ENCODE results near the gene COX20. TPM values are rescaled to one million over a fixed set of nuclear protein-coding genes. Genes with fewer than 3 reads are reported as not detected.

Gene COX20
- total and polyA plus RNA-seq, 2 donors (not counting 3 experiments of a cell fraction or from before 2014, with no cell fraction given) = 17.1 to 30.2 TPM

- DNase-seq (ENCODE audit: low read depth, low spot score) (no peak), FAIRE-seq (no peak)
- Histone ChIP-seq H3K36me3 (ENCODE audit: control insufficient read depth in 2 of 2, extremely low read depth in 1 of 2, insufficient read depth in 2 of 2, low read length in 2 of 2) (peaks cover 4 to 25% of the 10 kb centered on the region in 2 experiments), H3K9me3 (replicated peaks; ENCODE audit: control insufficient read depth, insufficient read depth, low read length) (no peaks in the 10 kb centered on the region), H3K9ac (replicated peaks; ENCODE audit: extremely low read depth, insufficient read depth, low read length) (peak overlapping the region; percentile 98), H3K4me1 (ENCODE audit: control insufficient read depth, extremely low read depth, insufficient read depth, low read length) (peaks cover 30% of the 10 kb centered on the region), H3K4me3 (replicated peaks in 1 of 3; ENCODE audit: insufficient read depth in 1 of 3, low read depth in 1 of 3, low read length in 3 of 3) (peak overlapping the region; percentile 87 to 96 (median 94)), H4K20me1 (replicated peaks; ENCODE audit: control insufficient read depth, extremely low read depth, insufficient read depth, low read length) (peaks cover 19% of the 10 kb centered on the region), H3K27me3 (ENCODE audit: control insufficient read depth in 2 of 2, insufficient read depth in 2 of 2, low read length in 2 of 2) (no peaks in the 10 kb centered on the region), H3K9me1 (replicated peaks; ENCODE audit: control insufficient read depth, extremely low read depth, insufficient read depth, low read length) (no peaks in the 10 kb centered on the region), H3K4me2 (ENCODE audit: insufficient read depth, low read length) (no peak overlapping the region), H3K27ac (ENCODE audit: insufficient read depth, low read depth, low read length) (peak overlapping the region; percentile 89), H3K79me2 (ENCODE audit: control insufficient read depth, insufficient read depth, low read length) (peaks cover 54% of the 10 kb centered on the region), H2AFZ (ENCODE audit: low read depth, low read length) (no peak overlapping the region)
- CTCF ChIA-PET = interaction anchor here (0.6 to 6.6 kb wide), 7 partner anchors 11 to 1140 kb away, joined by 3 to 104 read pairs (median 8); partner anchors contain the start of gene COX20
- intact Hi-C loops (cut with micrococcal nuclease) = loop anchor here (1.0 to 2.0 kb wide), 9 partner anchors 28 to 411 kb away; partner anchors contain the start of gene COX20
- BruUV-seq (replicated peaks) = TSS peak; percentile 27
- dilution Hi-C loops (cut with MboI; ENCODE audit: extremely low pct_ligation_motif_present, low sequenced_read_pairs) = no loop called here
- POLR2A ChIA-PET = interaction anchor here (0.9 to 4.0 kb wide), 3 partner anchors 28 to 107 kb away, joined by 3 to 26 read pairs (median 8); partner anchors contain the start of gene COX20
- TF ChIP-seq GATA2 (IDR thresholded peaks at IDR 0.05; ENCODE audit: insufficient read depth, insufficient read length, low read depth, low read length) (no peak), POLR2A (IDR thresholded peaks at IDR 0.05; ENCODE audit: low read depth, low read length) (no peak), EZH2 (IDR thresholded peaks at IDR 0.05; ENCODE audit: borderline replicate concordance, low read depth, low read length, severe bottlenecking) (no peak), CTCF (IDR thresholded peaks at IDR 0.05; ENCODE audit: extremely low read depth in 1 of 2, insufficient read depth in 1 of 2, low read depth in 1 of 2, low read length in 2 of 2) (no peak), FOS (IDR thresholded peaks at IDR 0.05; ENCODE audit: borderline replicate concordance, insufficient read depth, low read length) (no peak), MAX (IDR thresholded peaks at IDR 0.05; ENCODE audit: insufficient read depth, insufficient read length) (no peak), JUN (IDR thresholded peaks at IDR 0.05; ENCODE audit: borderline replicate concordance, insufficient read depth, insufficient read length, low read depth) (no peak), POLR2AphosphoS5 (IDR thresholded peaks at IDR 0.05; ENCODE audit: insufficient read depth, low read depth, low read length) (no peak), MYC (IDR thresholded peaks at IDR 0.05; ENCODE audit: low read depth, low read length) (no peak)
Observed at GRCh38 chr1:244863491-244864252, 28.2 kb downstream of the COX20 start.
